ENCODE results near the gene C1QTNF5. TPM values are rescaled to one million over a fixed set of nuclear protein-coding genes. Genes with fewer than 3 reads are reported as not detected.

The C1QTNF5 gene
- total RNA-seq, 1 experiment from 2014 or later = 0.33 TPM

GRCh38 chr11:119372260-119373058 is 31.8 kb upstream of the C1QTNF5 start:
- Mint-ChIP-seq H3K4me3 (no peak overlapping the region), H3K27ac (no peak overlapping the region; a peak in 1 of 7 replicates), H3K9me3 (no peaks in the 10 kb centered on the region), H3K36me3 (ENCODE audit: insufficient read depth in 1 of 3, low read depth in 3 of 3) (peaks cover 0 to 3% (median 0%) of the 10 kb centered on the region in 3 experiments; a peak in 1 of 7 replicates), H3K27me3 (ENCODE audit: low read depth) (peaks cover 18% of the 10 kb centered on the region), H3K4me1 (peaks cover 70 to 79% of the 10 kb centered on the region in 2 experiments)
- no peak overlapping the region for H2BK5ac ChIP-seq (ENCODE audit: insufficient read length, low read length)
- H4K5ac ChIP-seq (ENCODE audit: insufficient read length, low read depth, low read length) = no peak overlapping the region
- H3K18ac ChIP-seq (ENCODE audit: insufficient read length, low read depth, low read length) = no peak overlapping the region
- H2BK15ac ChIP-seq (ENCODE audit: low read depth, low read length) = no peak overlapping the region
- no peak overlapping the region for H3K9ac ChIP-seq (ENCODE audit: extremely low read depth, insufficient read length, low read length)
- H3K4me1 ChIP-seq (ENCODE audit: insufficient read depth, low read length) = peaks cover 2% of the 10 kb centered on the region; the same call in 1 of the 2 replicates
- H3T11ph ChIP-seq (ENCODE audit: low read length) = no peak overlapping the region
- no peak overlapping the region for H4K8ac ChIP-seq (replicated peaks; ENCODE audit: insufficient read length, low read depth, low read length)
- no peak overlapping the region for H2AFZ ChIP-seq (ENCODE audit: low read length)
- no peak overlapping the region for H2BK12ac ChIP-seq (ENCODE audit: insufficient read length, low read depth, low read length)
- no peak overlapping the region for H3K14ac ChIP-seq (ENCODE audit: insufficient read depth, low read length)
- no peak overlapping the region for H3K56ac ChIP-seq (ENCODE audit: insufficient read length, low read depth, low read length)
- no peak overlapping the region for H2BK20ac ChIP-seq (ENCODE audit: low read depth, low read length, poor library complexity, severe bottlenecking)
- WGBS (ENCODE audit: extremely low coverage, insufficient read length, low lambda C conversion rate) = no CpG with 5 or more reads among the region's 26 CpGs
- no peaks in the 10 kb centered on the region for H3K79me2 ChIP-seq (ENCODE audit: insufficient read depth, low read length)
- TF ChIP-seq, protein P1, sequence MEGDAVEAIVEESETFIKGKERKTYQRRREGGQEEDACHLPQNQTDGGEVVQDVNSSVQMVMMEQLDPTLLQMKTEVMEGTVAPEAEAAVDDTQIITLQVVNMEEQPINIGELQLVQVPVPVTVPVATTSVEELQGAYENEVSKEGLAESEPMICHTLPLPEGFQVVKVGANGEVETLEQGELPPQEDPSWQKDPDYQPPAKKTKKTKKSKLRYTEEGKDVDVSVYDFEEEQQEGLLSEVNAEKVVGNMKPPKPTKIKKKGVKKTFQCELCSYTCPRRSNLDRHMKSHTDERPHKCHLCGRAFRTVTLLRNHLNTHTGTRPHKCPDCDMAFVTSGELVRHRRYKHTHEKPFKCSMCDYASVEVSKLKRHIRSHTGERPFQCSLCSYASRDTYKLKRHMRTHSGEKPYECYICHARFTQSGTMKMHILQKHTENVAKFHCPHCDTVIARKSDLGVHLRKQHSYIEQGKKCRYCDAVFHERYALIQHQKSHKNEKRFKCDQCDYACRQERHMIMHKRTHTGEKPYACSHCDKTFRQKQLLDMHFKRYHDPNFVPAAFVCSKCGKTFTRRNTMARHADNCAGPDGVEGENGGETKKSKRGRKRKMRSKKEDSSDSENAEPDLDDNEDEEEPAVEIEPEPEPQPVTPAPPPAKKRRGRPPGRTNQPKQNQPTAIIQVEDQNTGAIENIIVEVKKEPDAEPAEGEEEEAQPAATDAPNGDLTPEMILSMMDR (conservative IDR thresholded peaks at IDR 0.05) = no peak
- no peaks in the 10 kb centered on the region for H4K20me1 ChIP-seq (ENCODE audit: control insufficient read depth, insufficient read depth, insufficient read length)
- H2BK120ac ChIP-seq (ENCODE audit: low read depth, low read length, poor library complexity, severe bottlenecking) = no peak overlapping the region
- H3K4ac ChIP-seq (ENCODE audit: low read depth, low read length) = no peak overlapping the region
- no peak overlapping the region for H2AK5ac ChIP-seq (ENCODE audit: insufficient read length, low read length)
- no peaks in the 10 kb centered on the region for H3K9me3 ChIP-seq (ENCODE audit: control insufficient read depth, low read depth, low read length)
- no peak overlapping the region for H3K27ac ChIP-seq (ENCODE audit: insufficient read length, low read depth, low read length)
- no peak overlapping the region for H3K23ac ChIP-seq (ENCODE audit: insufficient read length, low read depth, low read length)
- peak; percentile 26 for DNase-seq
- no peak overlapping the region for H3K4me2 ChIP-seq (ENCODE audit: insufficient read depth, insufficient read length, low read length)
- H3K27me3 ChIP-seq (ENCODE audit: insufficient read depth, low read length) = no peaks in the 10 kb centered on the region
- H3K79me1 ChIP-seq (ENCODE audit: insufficient read depth, low read depth, low read length, poor library complexity, severe bottlenecking) = no peaks in the 10 kb centered on the region
- H4K91ac ChIP-seq (ENCODE audit: insufficient read length, low read depth, low read length) = no peak overlapping the region
- no peaks in the 10 kb centered on the region for H3K23me2 ChIP-seq (ENCODE audit: insufficient read length, low read depth, low read length, poor library complexity, severe bottlenecking)

All from H9 (cell line).